ENCODE measurements around the gene PELO.

- TF ChIP-seq, protein P1, sequence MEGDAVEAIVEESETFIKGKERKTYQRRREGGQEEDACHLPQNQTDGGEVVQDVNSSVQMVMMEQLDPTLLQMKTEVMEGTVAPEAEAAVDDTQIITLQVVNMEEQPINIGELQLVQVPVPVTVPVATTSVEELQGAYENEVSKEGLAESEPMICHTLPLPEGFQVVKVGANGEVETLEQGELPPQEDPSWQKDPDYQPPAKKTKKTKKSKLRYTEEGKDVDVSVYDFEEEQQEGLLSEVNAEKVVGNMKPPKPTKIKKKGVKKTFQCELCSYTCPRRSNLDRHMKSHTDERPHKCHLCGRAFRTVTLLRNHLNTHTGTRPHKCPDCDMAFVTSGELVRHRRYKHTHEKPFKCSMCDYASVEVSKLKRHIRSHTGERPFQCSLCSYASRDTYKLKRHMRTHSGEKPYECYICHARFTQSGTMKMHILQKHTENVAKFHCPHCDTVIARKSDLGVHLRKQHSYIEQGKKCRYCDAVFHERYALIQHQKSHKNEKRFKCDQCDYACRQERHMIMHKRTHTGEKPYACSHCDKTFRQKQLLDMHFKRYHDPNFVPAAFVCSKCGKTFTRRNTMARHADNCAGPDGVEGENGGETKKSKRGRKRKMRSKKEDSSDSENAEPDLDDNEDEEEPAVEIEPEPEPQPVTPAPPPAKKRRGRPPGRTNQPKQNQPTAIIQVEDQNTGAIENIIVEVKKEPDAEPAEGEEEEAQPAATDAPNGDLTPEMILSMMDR (IDR thresholded peaks at IDR 0.05), result no peak
- no peak for TF ChIP-seq ATF2 (CRISPR knock-in tag; IDR thresholded peaks at IDR 0.05; ENCODE audit: borderline replicate concordance, low read depth)
Observed at GRCh38 chr5:52769061-52769460, 18.7 kb upstream of the PELO start.
